WTC11 (cell line): Measurements from ENCODE around the gene PPP1R9A.

Source experiments
- CTCF ChIP-seq: fragments of 200-600 bp; IDR thresholded peaks from 2 replicates; pipeline ENCODE4 v1.8.0; 2022; ENCODE audit warnings: antibody characterized with exemption
- MAX ChIP-seq: sonication (generic); formaldehyde crosslinking; IDR thresholded peaks from 2 replicates; pipeline ENCODE4 v1.8.0; 2022; ENCODE audit warnings: mild to moderate bottlenecking, missing genetic modification reagents
- NFYB ChIP-seq: sonication (generic); formaldehyde crosslinking; conservative IDR thresholded peaks from 2 replicates; pipeline ENCODE4 v1.8.0; 2022; ENCODE audit warnings: low read depth, missing genetic modification reagents
- USF2 ChIP-seq: sonication (generic); formaldehyde crosslinking; IDR thresholded peaks from 2 replicates; pipeline ENCODE4 v1.8.1; 2023; ENCODE audit warnings: mild to moderate bottlenecking, missing genetic modification reagents, moderate library complexity

GRCh38 chr7:95240921-95241320 lies 333.5 kb downstream of the PPP1R9A start:
- no peak for TF ChIP-seq CTCF
- TF ChIP-seq NFYB (CRISPR knock-in tag), result no peak
- TF ChIP-seq USF2 (CRISPR knock-in tag), result no peak
- TF ChIP-seq MAX (CRISPR knock-in tag), result no peak
